Measurements from ENCODE around the gene HSDL1.
"Not testable (repeated sequence)": the region's sequence is repeated elsewhere in the genome, so short reads cannot be mapped to it uniquely, and the experiment has no call there.

HSDL1 gene

GRCh38 chr16:84137769-84138357 is 7.1 kb downstream of the HSDL1 start:
- DNase-seq = no peak

- DNase-seq = no peak
Measured at GRCh38 chr16:84137287-84137686, 7.7 kb downstream of the HSDL1 start.

GRCh38 chr16:84136331-84137125 is 8.4 kb downstream of the HSDL1 start:
- DNase-seq = no peak

GRCh38 chr16:84132527-84133285 is 12.3 kb downstream of the HSDL1 start:
- DNase-seq = no peak

GRCh38 chr16:84131117-84131516 is 13.9 kb downstream of the HSDL1 start:
- no peak for DNase-seq

- no peak for DNase-seq
Measured at GRCh38 chr16:84124257-84125073, 20.5 kb downstream of the HSDL1 start.

- DNase-seq = no peak
Measured at GRCh38 chr16:84121007-84121406, 24.0 kb downstream of the HSDL1 start.

- DNase-seq = no peak
Measured at GRCh38 chr16:84120023-84120422, 25.0 kb downstream of the HSDL1 start.

- no peak for DNase-seq
Measured at GRCh38 chr16:84119368-84119767, 25.6 kb downstream of the HSDL1 start.

- not testable (repeated sequence) for DNase-seq
Measured at GRCh38 chr16:84118315-84118714, 26.7 kb downstream of the HSDL1 start.

- DNase-seq = peak; percentile 54
Measured at GRCh38 chr16:84117494-84117843, 27.5 kb downstream of the HSDL1 start.

GRCh38 chr16:84116720-84117493 is 28.1 kb downstream of the HSDL1 start, which contains the start of gene MBTPS1:
Gene MBTPS1, minus strand, starts transcription at chr16:84116942. Its CDS starts 15,159 bp downstream, at chr16:84101783.
- DNase-seq = peak; percentile 98

GRCh38 chr16:84115919-84116719 is 28.9 kb downstream of the HSDL1 start:
- DNase-seq = peak; percentile 59

- peak; percentile 36 for DNase-seq
Measured at GRCh38 chr16:84111949-84112348, 33.0 kb downstream of the HSDL1 start.

- no peak for DNase-seq
Measured at GRCh38 chr16:84111525-84111924, 33.5 kb downstream of the HSDL1 start.

GRCh38 chr16:84110527-84110926 is 34.5 kb downstream of the HSDL1 start:
- DNase-seq = no peak

- no peak for DNase-seq
Measured at GRCh38 chr16:84109598-84110335, 35.2 kb downstream of the HSDL1 start.

GRCh38 chr16:84107921-84108320 is 37.1 kb downstream of the HSDL1 start:
- no peak for DNase-seq

- DNase-seq = no peak
Measured at GRCh38 chr16:84105948-84106740, 38.8 kb downstream of the HSDL1 start.

Measured in stimulated activated CD4-positive, alpha-beta T cell treated with anti-CD3 and anti-CD28 coated beads, Interleukin-4, amount 100 ng/mL, for 24 hours (primary cell).